ENCODE results near the gene SIAH2.

DNA sequence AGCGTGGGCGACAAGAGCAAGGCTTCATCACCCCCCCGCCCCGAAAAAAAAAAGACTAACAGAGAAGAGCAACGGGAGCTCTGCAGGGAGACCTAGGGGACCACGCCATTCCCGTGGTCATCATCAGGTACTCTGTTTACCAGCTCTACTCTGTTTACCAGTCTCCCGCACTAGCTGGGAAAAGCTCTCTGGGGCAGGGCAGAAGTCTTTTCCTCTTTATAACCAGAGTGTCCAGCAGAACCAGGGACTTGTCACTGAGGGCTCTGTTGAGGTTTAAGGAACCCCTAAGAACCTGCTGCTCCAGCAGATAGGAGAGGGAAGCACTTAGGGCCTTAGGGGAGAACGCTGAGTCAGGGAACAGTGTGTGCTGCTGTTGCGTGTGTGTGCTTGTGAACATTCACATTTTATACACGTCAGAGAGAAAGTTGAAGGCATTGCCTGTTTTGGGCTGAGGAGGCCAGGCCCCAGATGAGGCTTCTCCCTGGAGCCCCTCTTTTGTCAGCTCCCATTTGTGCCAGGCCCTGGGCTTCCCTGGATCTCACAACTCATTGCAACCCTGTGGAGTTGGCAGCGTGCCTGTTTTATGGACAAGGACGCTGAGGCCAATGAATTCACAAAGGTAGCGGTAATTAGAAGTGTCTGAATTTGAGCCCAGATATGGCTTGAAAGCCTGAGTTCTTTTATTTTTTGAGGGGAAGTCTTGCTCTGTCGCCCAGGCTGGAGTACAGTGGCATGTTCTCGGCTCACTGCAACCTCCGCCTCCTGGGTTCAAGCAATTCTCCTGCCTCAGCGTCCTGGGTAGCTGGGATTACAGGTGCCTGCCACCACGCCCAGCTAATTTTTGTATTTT, 35.1 kb downstream of the SIAH2 start:
- TF ChIP-seq POLR2A (IDR thresholded peaks at IDR 0.05) (peak in 1 of 4 donors; percentile 72), EP300 (IDR thresholded peaks at IDR 0.05) (peak in 2 of 4 donors; percentile 70 to 76), POLR2AphosphoS5 (IDR thresholded peaks at IDR 0.05) (peak in 1 of 2 donors; percentile 71)
- TF ChIP-seq, protein P1, sequence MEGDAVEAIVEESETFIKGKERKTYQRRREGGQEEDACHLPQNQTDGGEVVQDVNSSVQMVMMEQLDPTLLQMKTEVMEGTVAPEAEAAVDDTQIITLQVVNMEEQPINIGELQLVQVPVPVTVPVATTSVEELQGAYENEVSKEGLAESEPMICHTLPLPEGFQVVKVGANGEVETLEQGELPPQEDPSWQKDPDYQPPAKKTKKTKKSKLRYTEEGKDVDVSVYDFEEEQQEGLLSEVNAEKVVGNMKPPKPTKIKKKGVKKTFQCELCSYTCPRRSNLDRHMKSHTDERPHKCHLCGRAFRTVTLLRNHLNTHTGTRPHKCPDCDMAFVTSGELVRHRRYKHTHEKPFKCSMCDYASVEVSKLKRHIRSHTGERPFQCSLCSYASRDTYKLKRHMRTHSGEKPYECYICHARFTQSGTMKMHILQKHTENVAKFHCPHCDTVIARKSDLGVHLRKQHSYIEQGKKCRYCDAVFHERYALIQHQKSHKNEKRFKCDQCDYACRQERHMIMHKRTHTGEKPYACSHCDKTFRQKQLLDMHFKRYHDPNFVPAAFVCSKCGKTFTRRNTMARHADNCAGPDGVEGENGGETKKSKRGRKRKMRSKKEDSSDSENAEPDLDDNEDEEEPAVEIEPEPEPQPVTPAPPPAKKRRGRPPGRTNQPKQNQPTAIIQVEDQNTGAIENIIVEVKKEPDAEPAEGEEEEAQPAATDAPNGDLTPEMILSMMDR (IDR thresholded peaks at IDR 0.05) = no peak
